OCI-LY3 (cell line): ENCODE results near the gene CCDC9B.

ENCODE experiments used
- CTCF ChIP-seq: fragments of 200-600, 300-600 bp; sonication (generic); IDR thresholded peaks from 2 replicates; pipeline ENCODE4 v1.5.1; 2014; ENCODE audit warnings: antibody characterized with exemption, low read length, low read depth
- EZH2phosphoT487 ChIP-seq: fragments of 200-600 bp; shearing (Covaris generic); IDR thresholded peaks from 2 replicates; pipeline ENCODE4 v1.6.1; 2018; ENCODE audit warnings: antibody characterized with exemption, mixed run types, low read depth

- TF ChIP-seq CTCF, result no peak
- no peak for TF ChIP-seq EZH2phosphoT487
Observed at GRCh38 chr15:40352281-40352901, 11.7 kb upstream of the CCDC9B start.
